MM.1S (cell line): ENCODE results near the gene CNN3.

ENCODE experiments used
- DNase-seq: peaks from one replicate; pipeline ENCODE4 v3.0.0-alpha.2; 2015
- H2AFZ ChIP-seq: fragments of 300-600 bp; sonication (generic); 2 replicates; pipeline ENCODE4 v1.6.0; 2016; ENCODE audit warnings: antibody characterized with exemption, low read length
- H3F3A ChIP-seq: fragments of 300-600 bp; sonication (generic); 2 replicates; pipeline ENCODE4 v1.6.1; 2016; ENCODE audit warnings: mild to moderate bottlenecking, antibody characterized with exemption, low read length, moderate library complexity, mixed read lengths; ENCODE audit not compliant: insufficient read depth
- H3K27ac ChIP-seq: fragments of 300-600 bp; sonication (generic); 2 replicates; pipeline ENCODE4 v1.5.1; 2016; ENCODE audit warnings: mild to moderate bottlenecking, low read length
- H3K27me3 ChIP-seq: fragments of 300-600 bp; sonication (generic); replicated peaks from 2 replicates; pipeline ENCODE4 v1.6.0; 2016; ENCODE audit warnings: low read length; ENCODE audit not compliant: insufficient read depth
- H3K36me3 ChIP-seq: fragments of 300-600 bp; sonication (generic); replicated peaks from 2 replicates; pipeline ENCODE4 v1.6.1; 2016; ENCODE audit warnings: mild to moderate bottlenecking, low read length, mixed read lengths; ENCODE audit not compliant: insufficient read depth
- H3K4me1 ChIP-seq: fragments of 300-600 bp; sonication (generic); 2 replicates; pipeline ENCODE4 v1.6.1; 2016; ENCODE audit warnings: low read length, mixed read lengths
- H3K4me2 ChIP-seq: fragments of 300-600 bp; sonication (generic); 2 replicates; pipeline ENCODE4 v1.6.0; 2016; ENCODE audit warnings: low read depth, low read length
- H3K4me3 ChIP-seq: fragments of 300-600 bp; sonication (generic); 2 replicates; pipeline ENCODE4 v1.5.1; 2016; ENCODE audit warnings: low read length, mixed read lengths
- H3K79me2 ChIP-seq: fragments of 300-600 bp; sonication (generic); 2 replicates; pipeline ENCODE4 v1.6.1; 2016; ENCODE audit warnings: mixed run types, low read length, mixed read lengths
- H3K9ac ChIP-seq: fragments of 300-600 bp; sonication (generic); 2 replicates; pipeline ENCODE4 v1.6.1; 2016; ENCODE audit warnings: low read length, mixed read lengths
- H3K9me2 ChIP-seq: fragments of 300-600 bp; sonication (generic); replicated peaks from 2 replicates; pipeline ENCODE4 v1.6.1; 2016; ENCODE audit warnings: mild to moderate bottlenecking, low read length, mixed read lengths; ENCODE audit not compliant: insufficient read depth
- H3K9me3 ChIP-seq: fragments of 300-600 bp; sonication (generic); replicated peaks from 2 replicates; pipeline ENCODE4 v1.6.1; 2016; ENCODE audit warnings: mild to moderate bottlenecking, low read length, mixed read lengths; ENCODE audit not compliant: insufficient read depth
- H4K20me1 ChIP-seq: fragments of 300-600 bp; sonication (generic); 2 replicates; pipeline ENCODE4 v1.6.1; 2016; ENCODE audit warnings: mild to moderate bottlenecking, low read length, moderate library complexity, mixed read lengths; ENCODE audit not compliant: insufficient read depth
- EZH2 ChIP-seq: fragments of 300-600 bp; sonication (generic); optimal IDR thresholded peaks from 2 replicates; pipeline ENCODE3; 2017; ENCODE audit warnings: low read depth, mild to moderate bottlenecking, antibody characterized with exemption, low read length, mixed read lengths
- EZH2phosphoT487 ChIP-seq: fragments of 300-600 bp; sonication (generic); IDR thresholded peaks from 2 replicates; pipeline ENCODE4 v1.6.1; 2018; ENCODE audit warnings: antibody characterized with exemption, low read length
- TF ChIP-seq, protein P1 (sequence below): fragments of 300-600 bp; sonication (generic); IDR thresholded peaks from 2 replicates; pipeline ENCODE4 v1.5.1; 2016; ENCODE audit warnings: antibody characterized with exemption, low read length, mixed read lengths

Gene CNN3

GRCh38 chr1:94908190-94908589, 18.7 kb downstream of the CNN3 start:
- H3F3A ChIP-seq = no peaks in the 10 kb centered on the region
- H3K4me3 ChIP-seq = no peak overlapping the region
- TF ChIP-seq EZH2 (no peak), EZH2phosphoT487 (no peak)
- TF ChIP-seq, protein P1, sequence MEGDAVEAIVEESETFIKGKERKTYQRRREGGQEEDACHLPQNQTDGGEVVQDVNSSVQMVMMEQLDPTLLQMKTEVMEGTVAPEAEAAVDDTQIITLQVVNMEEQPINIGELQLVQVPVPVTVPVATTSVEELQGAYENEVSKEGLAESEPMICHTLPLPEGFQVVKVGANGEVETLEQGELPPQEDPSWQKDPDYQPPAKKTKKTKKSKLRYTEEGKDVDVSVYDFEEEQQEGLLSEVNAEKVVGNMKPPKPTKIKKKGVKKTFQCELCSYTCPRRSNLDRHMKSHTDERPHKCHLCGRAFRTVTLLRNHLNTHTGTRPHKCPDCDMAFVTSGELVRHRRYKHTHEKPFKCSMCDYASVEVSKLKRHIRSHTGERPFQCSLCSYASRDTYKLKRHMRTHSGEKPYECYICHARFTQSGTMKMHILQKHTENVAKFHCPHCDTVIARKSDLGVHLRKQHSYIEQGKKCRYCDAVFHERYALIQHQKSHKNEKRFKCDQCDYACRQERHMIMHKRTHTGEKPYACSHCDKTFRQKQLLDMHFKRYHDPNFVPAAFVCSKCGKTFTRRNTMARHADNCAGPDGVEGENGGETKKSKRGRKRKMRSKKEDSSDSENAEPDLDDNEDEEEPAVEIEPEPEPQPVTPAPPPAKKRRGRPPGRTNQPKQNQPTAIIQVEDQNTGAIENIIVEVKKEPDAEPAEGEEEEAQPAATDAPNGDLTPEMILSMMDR = no peak
- no peaks in the 10 kb centered on the region for H3K27me3 ChIP-seq
- no peak overlapping the region for H3K27ac ChIP-seq
- no peaks in the 10 kb centered on the region for H3K9me3 ChIP-seq
- no peak for DNase-seq
- no peak overlapping the region for H2AFZ ChIP-seq
- no peaks in the 10 kb centered on the region for H3K4me1 ChIP-seq
- no peak overlapping the region for H3K4me2 ChIP-seq
- H4K20me1 ChIP-seq = no peaks in the 10 kb centered on the region
- H3K36me3 ChIP-seq = no peaks in the 10 kb centered on the region
- H3K79me2 ChIP-seq = no peaks in the 10 kb centered on the region
- no peak overlapping the region for H3K9ac ChIP-seq
- no peaks in the 10 kb centered on the region for H3K9me2 ChIP-seq

DNA sequence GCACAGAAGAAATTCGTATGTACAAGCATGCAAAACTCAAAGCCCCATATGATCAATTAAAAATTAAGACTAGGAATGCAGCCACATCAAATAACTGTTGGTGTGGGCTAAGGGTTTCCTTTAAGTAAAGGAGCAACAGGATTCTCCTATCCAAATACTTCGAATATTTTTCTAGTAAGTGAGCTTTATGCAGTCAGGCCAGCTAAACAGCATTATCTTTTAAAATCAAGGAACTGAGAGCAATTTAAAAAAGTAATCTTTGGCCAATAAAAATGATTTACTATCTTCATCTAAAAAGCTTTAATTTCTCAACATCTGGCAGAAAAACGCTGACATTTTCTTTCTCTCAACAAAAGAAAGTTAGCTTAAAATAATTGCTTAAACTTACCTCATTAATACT, 19.8 kb downstream of the CNN3 start:
- no peak for DNase-seq
- H3K27me3 ChIP-seq = no peaks in the 10 kb centered on the region
- no peaks in the 10 kb centered on the region for H3F3A ChIP-seq
- no peaks in the 10 kb centered on the region for H4K20me1 ChIP-seq
- no peak overlapping the region for H3K4me3 ChIP-seq
- no peak overlapping the region for H3K27ac ChIP-seq
- no peaks in the 10 kb centered on the region for H3K36me3 ChIP-seq
- TF ChIP-seq EZH2 (no peak), EZH2phosphoT487 (no peak)
- TF ChIP-seq, protein P1 = no peak
- no peaks in the 10 kb centered on the region for H3K79me2 ChIP-seq
- H2AFZ ChIP-seq = no peak overlapping the region
- no peak overlapping the region for H3K9ac ChIP-seq
- H3K4me2 ChIP-seq = no peak overlapping the region
- H3K9me2 ChIP-seq = no peaks in the 10 kb centered on the region
- no peaks in the 10 kb centered on the region for H3K9me3 ChIP-seq
- no peaks in the 10 kb centered on the region for H3K4me1 ChIP-seq

DNA sequence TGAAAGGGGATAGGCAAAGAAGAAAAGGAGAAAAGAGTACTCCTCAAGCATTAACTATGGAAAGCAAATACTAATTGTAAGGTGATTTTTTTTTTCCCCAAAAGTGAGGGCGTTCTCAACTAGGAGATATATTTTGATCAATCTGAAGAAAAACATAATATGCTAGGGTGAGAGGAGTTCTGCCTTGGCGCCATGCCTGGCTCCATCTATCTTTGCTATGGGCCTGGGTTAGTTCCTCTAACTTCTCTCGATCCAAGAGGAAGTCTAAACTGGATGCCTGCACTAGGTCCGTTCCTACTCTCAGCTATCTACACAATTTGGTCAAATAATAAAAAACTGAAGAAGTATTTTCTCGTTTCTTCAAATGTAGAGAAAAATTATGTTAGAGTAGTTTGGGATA, 20.5 kb downstream of the CNN3 start:
- Histone ChIP-seq H3K36me3 (no peaks in the 10 kb centered on the region), H3K9ac (no peak overlapping the region), H4K20me1 (no peaks in the 10 kb centered on the region), H3K27me3 (no peaks in the 10 kb centered on the region), H3K4me2 (no peak overlapping the region), H3K9me3 (no peaks in the 10 kb centered on the region), H3F3A (no peaks in the 10 kb centered on the region), H3K9me2 (no peaks in the 10 kb centered on the region), H3K4me1 (no peaks in the 10 kb centered on the region), H3K79me2 (no peaks in the 10 kb centered on the region), H2AFZ (no peak overlapping the region), H3K27ac (no peak overlapping the region), H3K4me3 (no peak overlapping the region)
- TF ChIP-seq EZH2phosphoT487 = no peak
- no peak for TF ChIP-seq EZH2
- TF ChIP-seq, protein P1 = no peak
- no peak for DNase-seq

DNA sequence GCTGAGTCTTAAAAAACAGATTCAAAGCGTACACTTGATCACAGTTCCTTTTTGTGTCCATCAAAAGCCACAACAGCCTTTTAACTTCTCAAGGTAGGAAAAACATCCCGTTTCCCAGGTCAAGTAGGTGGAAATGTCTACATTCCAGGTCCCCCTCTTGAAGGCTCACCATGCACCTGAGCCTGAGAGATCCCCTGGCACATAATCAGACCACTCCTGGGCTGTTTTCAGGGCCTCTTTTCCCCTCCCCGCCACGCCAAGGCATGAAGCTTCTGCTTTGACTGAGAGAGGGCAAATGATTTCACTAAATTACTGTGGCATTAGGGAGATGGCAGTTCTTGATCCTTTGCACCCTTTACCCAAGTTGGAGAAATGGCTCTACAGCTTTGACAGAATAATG, 21.7 kb downstream of the CNN3 start:
- H3K9ac ChIP-seq = no peak overlapping the region
- no peaks in the 10 kb centered on the region for H3K9me2 ChIP-seq
- TF ChIP-seq EZH2phosphoT487 (no peak), EZH2 (no peak)
- TF ChIP-seq, protein P1 = no peak
- no peaks in the 10 kb centered on the region for H3K79me2 ChIP-seq
- no peak overlapping the region for H2AFZ ChIP-seq
- H3K36me3 ChIP-seq = no peaks in the 10 kb centered on the region
- no peaks in the 10 kb centered on the region for H4K20me1 ChIP-seq
- no peaks in the 10 kb centered on the region for H3K27me3 ChIP-seq
- no peak overlapping the region for H3K27ac ChIP-seq
- H3F3A ChIP-seq = no peaks in the 10 kb centered on the region
- H3K4me1 ChIP-seq = no peaks in the 10 kb centered on the region
- no peak overlapping the region for H3K4me2 ChIP-seq
- H3K4me3 ChIP-seq = no peak overlapping the region
- no peaks in the 10 kb centered on the region for H3K9me3 ChIP-seq
- DNase-seq = no peak
